T-helper 2 cell treated with Interferon-gamma antibody and Interleukin-4, amounts not matched to agents 5 μg/mL and 100 μg/mL, for 36 hours (primary cell): ENCODE data around the gene MGP.
A peak's percentile ranks its signal among the peaks of the same experiment; 100 is the strongest.

ENCODE experiments used
- DNase-seq: peaks from one replicate; pipeline ENCODE4 v3.0.0; 2021; ENCODE audit warnings: low spot score
- H3K27ac Mint-ChIP-seq: one replicate; pipeline ENCODE4 v1.8.0; 2021; ENCODE audit warnings: mild to moderate bottlenecking, mixed read lengths
- H3K27me3 Mint-ChIP-seq: one replicate; pipeline ENCODE4 v1.8.0; 2021; ENCODE audit warnings: low read depth, mixed read lengths
- H3K36me3 Mint-ChIP-seq: one replicate; pipeline ENCODE4 v1.8.0; 2021; ENCODE audit warnings: low read depth, mixed read lengths
- H3K4me1 Mint-ChIP-seq: one replicate; pipeline ENCODE4 v1.8.0; 2021; ENCODE audit warnings: low read depth, mixed read lengths
- H3K4me3 Mint-ChIP-seq: one replicate; pipeline ENCODE4 v1.8.0; 2022; ENCODE audit warnings: mild to moderate bottlenecking, moderate library complexity, mixed read lengths
- H3K9me3 Mint-ChIP-seq: one replicate; pipeline ENCODE4 v1.8.0; 2021; ENCODE audit warnings: mixed read lengths

The MGP gene

GRCh38 chr12:14885718-14886221 lies at the start of gene MGP:
Gene MGP (minus strand): TSS chr12:14885854. CDS start chr12:14885791, 63 bp downstream.
- Mint-ChIP-seq H3K4me3 (peak within 1 kb of the TSS; percentile 22), H3K27ac (no peak within 1 kb of the TSS), H3K9me3 (peaks cover 3% of the 10 kb centered on the region), H3K36me3 (no peaks in the 10 kb centered on the region), H3K4me1 (peaks cover 13% of the 10 kb centered on the region), H3K27me3 (peaks cover 38% of the 10 kb centered on the region)
- DNase-seq = no peak

GRCh38 chr12:14935031-14935430 lies 49.4 kb upstream of the MGP start:
- H3K27me3 Mint-ChIP-seq = no peaks in the 10 kb centered on the region
- no peak for DNase-seq
- no peak overlapping the region for H3K4me3 Mint-ChIP-seq
- H3K27ac Mint-ChIP-seq = no peak overlapping the region
- H3K9me3 Mint-ChIP-seq = no peaks in the 10 kb centered on the region
- peaks cover 12% of the 10 kb centered on the region for H3K4me1 Mint-ChIP-seq
- peaks cover 82% of the 10 kb centered on the region for H3K36me3 Mint-ChIP-seq

GRCh38 chr12:14934511-14934910 lies 48.9 kb upstream of the MGP start:
- no peaks in the 10 kb centered on the region for H3K27me3 Mint-ChIP-seq
- no peak for DNase-seq
- no peak overlapping the region for H3K27ac Mint-ChIP-seq
- H3K36me3 Mint-ChIP-seq = peaks cover 77% of the 10 kb centered on the region
- H3K9me3 Mint-ChIP-seq = no peaks in the 10 kb centered on the region
- H3K4me1 Mint-ChIP-seq = peaks cover 7% of the 10 kb centered on the region
- no peak overlapping the region for H3K4me3 Mint-ChIP-seq

GRCh38 chr12:14931791-14932560 lies 46.3 kb upstream of the MGP start:
- H3K4me1 Mint-ChIP-seq = peaks cover 2% of the 10 kb centered on the region
- H3K4me3 Mint-ChIP-seq = no peak overlapping the region
- no peaks in the 10 kb centered on the region for H3K27me3 Mint-ChIP-seq
- H3K9me3 Mint-ChIP-seq = no peaks in the 10 kb centered on the region
- peaks cover 72% of the 10 kb centered on the region for H3K36me3 Mint-ChIP-seq
- peak overlapping the region; percentile 6 for H3K27ac Mint-ChIP-seq
- DNase-seq = no peak

GRCh38 chr12:14931359-14931758 lies 45.7 kb upstream of the MGP start:
- Mint-ChIP-seq H3K4me3 (no peak overlapping the region), H3K27ac (no peak overlapping the region), H3K4me1 (peaks cover 2% of the 10 kb centered on the region), H3K27me3 (no peaks in the 10 kb centered on the region), H3K36me3 (peaks cover 67% of the 10 kb centered on the region), H3K9me3 (no peaks in the 10 kb centered on the region)
- no peak for DNase-seq

GRCh38 chr12:14930299-14930698 lies 44.6 kb upstream of the MGP start:
- Mint-ChIP-seq H3K4me1 (peaks cover 2% of the 10 kb centered on the region), H3K4me3 (no peak overlapping the region), H3K36me3 (peaks cover 57% of the 10 kb centered on the region), H3K9me3 (no peaks in the 10 kb centered on the region), H3K27ac (no peak overlapping the region), H3K27me3 (no peaks in the 10 kb centered on the region)
- no peak for DNase-seq

GRCh38 chr12:14928931-14929330 lies 43.3 kb upstream of the MGP start:
- Mint-ChIP-seq H3K27me3 (no peaks in the 10 kb centered on the region), H3K36me3 (peaks cover 53% of the 10 kb centered on the region), H3K27ac (no peak overlapping the region), H3K4me1 (peaks cover 2% of the 10 kb centered on the region), H3K9me3 (no peaks in the 10 kb centered on the region), H3K4me3 (no peak overlapping the region)
- no peak for DNase-seq

GRCh38 chr12:14927267-14927666 lies 41.6 kb upstream of the MGP start:
- DNase-seq = no peak
- no peak overlapping the region for H3K4me3 Mint-ChIP-seq
- peaks cover 45% of the 10 kb centered on the region for H3K36me3 Mint-ChIP-seq
- no peak overlapping the region for H3K27ac Mint-ChIP-seq
- H3K4me1 Mint-ChIP-seq = peaks cover 2% of the 10 kb centered on the region
- no peaks in the 10 kb centered on the region for H3K27me3 Mint-ChIP-seq
- no peaks in the 10 kb centered on the region for H3K9me3 Mint-ChIP-seq

- Mint-ChIP-seq H3K4me1 (peaks cover 18% of the 10 kb centered on the region), H3K27ac (no peak overlapping the region), H3K4me3 (no peak overlapping the region), H3K9me3 (no peaks in the 10 kb centered on the region), H3K36me3 (peaks cover 48% of the 10 kb centered on the region), H3K27me3 (no peaks in the 10 kb centered on the region)
- no peak for DNase-seq
These were observed 38.9 kb upstream of the MGP start for GRCh38 chr12:14924541-14924940.

GRCh38 chr12:14923944-14924343 lies 38.3 kb upstream of the MGP start:
- Mint-ChIP-seq H3K4me3 (no peak overlapping the region), H3K27ac (no peak overlapping the region), H3K36me3 (peaks cover 50% of the 10 kb centered on the region), H3K27me3 (no peaks in the 10 kb centered on the region), H3K4me1 (peaks cover 20% of the 10 kb centered on the region), H3K9me3 (no peaks in the 10 kb centered on the region)
- no peak for DNase-seq

GRCh38 chr12:14921218-14921617 lies 35.6 kb upstream of the MGP start:
- Mint-ChIP-seq H3K36me3 (peaks cover 61% of the 10 kb centered on the region), H3K9me3 (no peaks in the 10 kb centered on the region), H3K27ac (peak overlapping the region; percentile 51), H3K4me1 (peaks cover 19% of the 10 kb centered on the region), H3K4me3 (peak overlapping the region; percentile 23), H3K27me3 (no peaks in the 10 kb centered on the region)
- no peak for DNase-seq

- Mint-ChIP-seq H3K36me3 (peaks cover 67% of the 10 kb centered on the region), H3K4me3 (peak overlapping the region; percentile 23), H3K27ac (peak overlapping the region; percentile 51), H3K27me3 (no peaks in the 10 kb centered on the region), H3K9me3 (no peaks in the 10 kb centered on the region), H3K4me1 (peaks cover 19% of the 10 kb centered on the region)
- DNase-seq = no peak
These were observed 34.9 kb upstream of the MGP start for GRCh38 chr12:14920475-14921126.

- no peaks in the 10 kb centered on the region for H3K9me3 Mint-ChIP-seq
- no peak overlapping the region for H3K4me3 Mint-ChIP-seq
- no peak for DNase-seq
- H3K36me3 Mint-ChIP-seq = peaks cover 74% of the 10 kb centered on the region
- H3K4me1 Mint-ChIP-seq = peaks cover 19% of the 10 kb centered on the region
- no peaks in the 10 kb centered on the region for H3K27me3 Mint-ChIP-seq
- H3K27ac Mint-ChIP-seq = no peak overlapping the region
These were observed 33.8 kb upstream of the MGP start for GRCh38 chr12:14919455-14919854.

GRCh38 chr12:14915736-14916135 lies 30.1 kb upstream of the MGP start:
- Mint-ChIP-seq H3K27ac (no peak overlapping the region), H3K36me3 (peaks cover 92% of the 10 kb centered on the region)

More at GRCh38 chr12:14915736-14916135, 30.1 kb upstream of the MGP start:
- Mint-ChIP-seq H3K27me3 (no peaks in the 10 kb centered on the region), H3K4me1 (peaks cover 15% of the 10 kb centered on the region), H3K4me3 (no peak overlapping the region), H3K9me3 (no peaks in the 10 kb centered on the region)
- DNase-seq = no peak
